Activated naive CD4-positive, alpha-beta T cell treated with anti-CD3 and anti-CD28 coated beads, Interleukin-2, amount 10 ng/mL, durations not matched to agents 7 days and 5 days (primary cell): ENCODE measurements around the gene REX1BD.

Experiments used
- CTCF ChIA-PET: fragments of 350-600 bp; sonication (Branson Sonifier 250); formaldehyde crosslinking; loops from one replicate; lab custom pipeline; 2021; ENCODE audit warnings: antibody characterized with exemption; lab: Charles Lee
- DNase-seq: peaks from one replicate; pipeline ENCODE4 v3.0.0-alpha.2; 2020
- H3K27ac Mint-ChIP-seq: one replicate; pipeline ENCODE4 v1.8.0; 2021; ENCODE audit warnings: mild to moderate bottlenecking, moderate library complexity, mixed read lengths
- H3K27me3 Mint-ChIP-seq: one replicate; pipeline ENCODE4 v1.8.0; 2021; ENCODE audit warnings: mild to moderate bottlenecking, mixed read lengths
- H3K36me3 Mint-ChIP-seq: one replicate; pipeline ENCODE4 v1.8.0; 2021; ENCODE audit warnings: mixed read lengths
- H3K4me1 Mint-ChIP-seq: one replicate; pipeline ENCODE4 v1.8.0; 2021; ENCODE audit warnings: mixed read lengths
- H3K4me3 Mint-ChIP-seq: one replicate; pipeline ENCODE4 v1.8.0; 2021; ENCODE audit warnings: mild to moderate bottlenecking, moderate library complexity, mixed read lengths
- H3K9me3 Mint-ChIP-seq: one replicate; pipeline ENCODE4 v1.8.0; 2021; ENCODE audit warnings: mixed read lengths

Gene REX1BD

GRCh38 chr19:18609717-18610051 is 21.1 kb downstream of the REX1BD start:
- Mint-ChIP-seq H3K4me3 (no peak overlapping the region), H3K36me3 (peaks cover 2% of the 10 kb centered on the region), H3K4me1 (peaks cover 18% of the 10 kb centered on the region), H3K27ac (no peak overlapping the region), H3K27me3 (peaks cover 93% of the 10 kb centered on the region), H3K9me3 (no peaks in the 10 kb centered on the region)
- no peak for DNase-seq
- CTCF ChIA-PET, result no interaction called here

GRCh38 chr19:18610245-18610555 is 21.6 kb downstream of the REX1BD start:
- no peak overlapping the region for H3K4me3 Mint-ChIP-seq
- DNase-seq, result no peak
- CTCF ChIA-PET, result no interaction called here
- H3K36me3 Mint-ChIP-seq, result peaks cover 2% of the 10 kb centered on the region
- no peak overlapping the region for H3K27ac Mint-ChIP-seq
- H3K9me3 Mint-ChIP-seq, result no peaks in the 10 kb centered on the region
- H3K27me3 Mint-ChIP-seq, result peaks cover 93% of the 10 kb centered on the region
- peaks cover 18% of the 10 kb centered on the region for H3K4me1 Mint-ChIP-seq

- no peak overlapping the region for H3K27ac Mint-ChIP-seq
- H3K4me3 Mint-ChIP-seq, result no peak overlapping the region
- peaks cover 15% of the 10 kb centered on the region for H3K4me1 Mint-ChIP-seq
- H3K36me3 Mint-ChIP-seq, result peaks cover 2% of the 10 kb centered on the region
- no peaks in the 10 kb centered on the region for H3K9me3 Mint-ChIP-seq
- CTCF ChIA-PET, result no interaction called here
- H3K27me3 Mint-ChIP-seq, result peaks cover 92% of the 10 kb centered on the region
- no peak for DNase-seq
Observed at GRCh38 chr19:18610556-18611326, 22.1 kb downstream of the REX1BD start.

GRCh38 chr19:18611327-18612050 is 22.9 kb downstream of the REX1BD start:
- no peak for DNase-seq
- CTCF ChIA-PET, result interaction anchor here (1.0 kb wide), 1 partner anchor 17 kb away, joined by 3 read pairs; no protein-coding TSS in a partner anchor

GRCh38 chr19:18612051-18612771 is 23.6 kb downstream of the REX1BD start:
- DNase-seq, result no peak
- H3K4me3 Mint-ChIP-seq, result peak overlapping the region; percentile 60
- CTCF ChIA-PET, result interaction anchor here (1.0 kb wide), 1 partner anchor 17 kb away, joined by 3 read pairs; no protein-coding TSS in a partner anchor
- H3K27ac Mint-ChIP-seq, result no peak overlapping the region
- H3K4me1 Mint-ChIP-seq, result peaks cover 15% of the 10 kb centered on the region
- H3K36me3 Mint-ChIP-seq, result peaks cover 2% of the 10 kb centered on the region
- peaks cover 99% of the 10 kb centered on the region for H3K27me3 Mint-ChIP-seq
- no peaks in the 10 kb centered on the region for H3K9me3 Mint-ChIP-seq

More at GRCh38 chr19:18611327-18612050, 22.9 kb downstream of the REX1BD start:
- Mint-ChIP-seq H3K4me1 (peaks cover 15% of the 10 kb centered on the region), H3K36me3 (peaks cover 2% of the 10 kb centered on the region), H3K4me3 (no peak overlapping the region), H3K9me3 (no peaks in the 10 kb centered on the region), H3K27me3 (peaks cover 98% of the 10 kb centered on the region), H3K27ac (no peak overlapping the region)

GRCh38 chr19:18612772-18613588 is 24.4 kb downstream of the REX1BD start, which contains the start of gene TMEM59L:
Gene TMEM59L, plus strand, starts transcription at chr19:18612870. Its CDS starts 89 bp downstream, at chr19:18612959.
- Mint-ChIP-seq H3K27ac (no peak within 1 kb of the TSS), H3K36me3 (peaks cover 2% of the 10 kb centered on the region), H3K27me3 (peaks cover 99% of the 10 kb centered on the region), H3K9me3 (no peaks in the 10 kb centered on the region), H3K4me1 (peaks cover 15% of the 10 kb centered on the region), H3K4me3 (peak within 1 kb of the TSS; percentile 60)
- CTCF ChIA-PET, result interaction anchor here (0.6 to 0.9 kb wide), 3 partner anchors 150 to 234 kb away, joined by 3 read pairs; no protein-coding TSS in a partner anchor
- peak; percentile 69 for DNase-seq

- Mint-ChIP-seq H3K4me1 (peaks cover 15% of the 10 kb centered on the region), H3K9me3 (no peaks in the 10 kb centered on the region), H3K4me3 (peak overlapping the region; percentile 28), H3K27me3 (peaks cover 93% of the 10 kb centered on the region), H3K27ac (no peak overlapping the region), H3K36me3 (peaks cover 2% of the 10 kb centered on the region)
- CTCF ChIA-PET, result interaction anchor here (0.6 to 0.9 kb wide), 4 partner anchors 150 to 233 kb away, joined by 3 read pairs; no protein-coding TSS in a partner anchor
- DNase-seq, result no peak
Observed at GRCh38 chr19:18613589-18614234, 25.1 kb downstream of the REX1BD start.

- DNase-seq, result no peak
- peaks cover 13% of the 10 kb centered on the region for H3K4me1 Mint-ChIP-seq
- peaks cover 1% of the 10 kb centered on the region for H3K36me3 Mint-ChIP-seq
- CTCF ChIA-PET, result interaction anchor here (0.7 kb wide), 1 partner anchor 153 kb away, joined by 3 read pairs; no protein-coding TSS in a partner anchor
- H3K4me3 Mint-ChIP-seq, result no peak overlapping the region
- H3K27ac Mint-ChIP-seq, result no peak overlapping the region
- H3K9me3 Mint-ChIP-seq, result no peaks in the 10 kb centered on the region
- peaks cover 78% of the 10 kb centered on the region for H3K27me3 Mint-ChIP-seq
Observed at GRCh38 chr19:18616023-18616422, 27.4 kb downstream of the REX1BD start.

GRCh38 chr19:18617562-18617961 is 29.0 kb downstream of the REX1BD start:
- CTCF ChIA-PET, result no interaction called here
- Mint-ChIP-seq H3K27me3 (peaks cover 68% of the 10 kb centered on the region), H3K36me3 (no peaks in the 10 kb centered on the region), H3K27ac (no peak overlapping the region), H3K4me1 (peaks cover 5% of the 10 kb centered on the region), H3K4me3 (no peak overlapping the region), H3K9me3 (no peaks in the 10 kb centered on the region)
- DNase-seq, result no peak

GRCh38 chr19:18618236-18618635 is 29.6 kb downstream of the REX1BD start:
- DNase-seq, result no peak
- Mint-ChIP-seq H3K9me3 (no peaks in the 10 kb centered on the region), H3K4me1 (peaks cover 5% of the 10 kb centered on the region), H3K36me3 (no peaks in the 10 kb centered on the region), H3K4me3 (no peak overlapping the region), H3K27me3 (peaks cover 68% of the 10 kb centered on the region), H3K27ac (no peak overlapping the region)
- CTCF ChIA-PET, result no interaction called here

- no peak overlapping the region for H3K27ac Mint-ChIP-seq
- CTCF ChIA-PET, result interaction anchor here (0.7 kb wide), 1 partner anchor 122 kb away, joined by 3 read pairs; no protein-coding TSS in a partner anchor
- no peak for DNase-seq
- H3K36me3 Mint-ChIP-seq, result no peaks in the 10 kb centered on the region
- peaks cover 47% of the 10 kb centered on the region for H3K27me3 Mint-ChIP-seq
- no peak overlapping the region for H3K4me3 Mint-ChIP-seq
- no peaks in the 10 kb centered on the region for H3K9me3 Mint-ChIP-seq
- peaks cover 2% of the 10 kb centered on the region for H3K4me1 Mint-ChIP-seq
Observed at GRCh38 chr19:18620311-18620710, 31.7 kb downstream of the REX1BD start.

- H3K36me3 Mint-ChIP-seq, result no peaks in the 10 kb centered on the region
- no peak overlapping the region for H3K4me3 Mint-ChIP-seq
- peaks cover 2% of the 10 kb centered on the region for H3K4me1 Mint-ChIP-seq
- DNase-seq, result no peak
- CTCF ChIA-PET, result interaction anchor here (1.0 kb wide), 1 partner anchor 27 kb away, joined by 4 read pairs; no protein-coding TSS in a partner anchor
- H3K9me3 Mint-ChIP-seq, result no peaks in the 10 kb centered on the region
- H3K27me3 Mint-ChIP-seq, result peaks cover 42% of the 10 kb centered on the region
- H3K27ac Mint-ChIP-seq, result no peak overlapping the region
Observed at GRCh38 chr19:18620902-18621301, 32.3 kb downstream of the REX1BD start.

- CTCF ChIA-PET, result no interaction called here
- Mint-ChIP-seq H3K9me3 (no peaks in the 10 kb centered on the region), H3K27ac (no peak overlapping the region), H3K4me3 (no peak overlapping the region), H3K36me3 (no peaks in the 10 kb centered on the region), H3K4me1 (peaks cover 2% of the 10 kb centered on the region), H3K27me3 (peaks cover 21% of the 10 kb centered on the region)
- no peak for DNase-seq
Observed at GRCh38 chr19:18626906-18627305, 38.3 kb downstream of the REX1BD start.
